EL (cell line): ENCODE data around the gene KRTAP10-3.
"Not testable (repeated sequence)": the region's sequence is repeated elsewhere in the genome, so short reads cannot be mapped to it uniquely, and the experiment has no call there.

Experiments used
- DNase-seq: peaks from one replicate; pipeline ENCODE4 v3.0.0-alpha.2; 2016

KRTAP10-3 gene

GRCh38 chr21:44558695-44559094 is at the start of gene KRTAP10-3:
KRTAP10-3 (minus strand) TSS chr21:44558795; CDS start chr21:44558715, 80 bp downstream.
- DNase-seq = no peak

GRCh38 chr21:44606495-44606894 is 47.9 kb upstream of the KRTAP10-3 start:
- DNase-seq = no peak

GRCh38 chr21:44603911-44604310 is 45.3 kb upstream of the KRTAP10-3 start:
- DNase-seq = no peak

GRCh38 chr21:44603109-44603875 is 44.7 kb upstream of the KRTAP10-3 start:
- DNase-seq = no peak

GRCh38 chr21:44602463-44602850 is 43.9 kb upstream of the KRTAP10-3 start:
- no peak for DNase-seq

GRCh38 chr21:44601596-44602462 is 43.2 kb upstream of the KRTAP10-3 start:
- no peak for DNase-seq

GRCh38 chr21:44601091-44601490 is 42.5 kb upstream of the KRTAP10-3 start:
- DNase-seq = not testable (repeated sequence)

- DNase-seq = not testable (repeated sequence)
Measured at GRCh38 chr21:44600118-44600978, 41.8 kb upstream of the KRTAP10-3 start, which contains the start of gene KRTAP10-7. KRTAP10-7 (plus strand) TSS chr21:44600597; CDS start chr21:44600622, 25 bp downstream.

GRCh38 chr21:44599264-44600029 is 40.9 kb upstream of the KRTAP10-3 start:
- DNase-seq = no peak

- DNase-seq = no peak
Measured at GRCh38 chr21:44598061-44598460, 39.5 kb upstream of the KRTAP10-3 start.

GRCh38 chr21:44596068-44596725 is 37.6 kb upstream of the KRTAP10-3 start:
- no peak for DNase-seq

GRCh38 chr21:44595524-44595923 is 36.9 kb upstream of the KRTAP10-3 start:
- no peak for DNase-seq

- DNase-seq = no peak
Measured at GRCh38 chr21:44594406-44594916, 35.9 kb upstream of the KRTAP10-3 start.

- no peak for DNase-seq
Measured at GRCh38 chr21:44593598-44594405, 35.2 kb upstream of the KRTAP10-3 start.

GRCh38 chr21:44592446-44593311 is 34.1 kb upstream of the KRTAP10-3 start, which contains the start of gene KRTAP10-6:
KRTAP10-6 (minus strand) TSS chr21:44592505; CDS start chr21:44592484, 21 bp downstream.
- DNase-seq = no peak

- not testable (repeated sequence) for DNase-seq
Measured at GRCh38 chr21:44591801-44592130, 33.2 kb upstream of the KRTAP10-3 start.

- DNase-seq = not testable (repeated sequence)
Measured at GRCh38 chr21:44590897-44591800, 32.6 kb upstream of the KRTAP10-3 start.

GRCh38 chr21:44590311-44590721 is 31.7 kb upstream of the KRTAP10-3 start:
- DNase-seq = no peak
